Measurements from ENCODE around the gene SPIRE2. TPM values are rescaled to one million over a fixed set of nuclear protein-coding genes. Genes with fewer than 3 reads are reported as not detected.

The SPIRE2 gene
- total and polyA plus RNA-seq, 2 donors (not counting 1 experiment from before 2014, with no cell fraction given): 0.98 to 2.0 TPM

GRCh38 chr16:89837014-89837546 is 8.8 kb downstream of the SPIRE2 start:
- POLR2A ChIA-PET: interaction anchor here (0.7 kb wide), 1 partner anchor 8 kb away, joined by 4 read pairs; no protein-coding TSS in a partner anchor
- peak overlapping the region; percentile 70 for H3K4me3 Mint-ChIP-seq
- peak overlapping the region; percentile 56 for H3K9ac ChIP-seq (ENCODE audit: low read length)
- no peak overlapping the region for H3K27ac ChIP-seq (ENCODE audit: low read length in 2 of 2)
- TF ChIP-seq, protein P1, sequence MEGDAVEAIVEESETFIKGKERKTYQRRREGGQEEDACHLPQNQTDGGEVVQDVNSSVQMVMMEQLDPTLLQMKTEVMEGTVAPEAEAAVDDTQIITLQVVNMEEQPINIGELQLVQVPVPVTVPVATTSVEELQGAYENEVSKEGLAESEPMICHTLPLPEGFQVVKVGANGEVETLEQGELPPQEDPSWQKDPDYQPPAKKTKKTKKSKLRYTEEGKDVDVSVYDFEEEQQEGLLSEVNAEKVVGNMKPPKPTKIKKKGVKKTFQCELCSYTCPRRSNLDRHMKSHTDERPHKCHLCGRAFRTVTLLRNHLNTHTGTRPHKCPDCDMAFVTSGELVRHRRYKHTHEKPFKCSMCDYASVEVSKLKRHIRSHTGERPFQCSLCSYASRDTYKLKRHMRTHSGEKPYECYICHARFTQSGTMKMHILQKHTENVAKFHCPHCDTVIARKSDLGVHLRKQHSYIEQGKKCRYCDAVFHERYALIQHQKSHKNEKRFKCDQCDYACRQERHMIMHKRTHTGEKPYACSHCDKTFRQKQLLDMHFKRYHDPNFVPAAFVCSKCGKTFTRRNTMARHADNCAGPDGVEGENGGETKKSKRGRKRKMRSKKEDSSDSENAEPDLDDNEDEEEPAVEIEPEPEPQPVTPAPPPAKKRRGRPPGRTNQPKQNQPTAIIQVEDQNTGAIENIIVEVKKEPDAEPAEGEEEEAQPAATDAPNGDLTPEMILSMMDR (IDR thresholded peaks at IDR 0.05): no peak
- no peak for TF ChIP-seq EZH2 (IDR thresholded peaks at IDR 0.05; ENCODE audit: borderline replicate concordance, insufficient read depth, low read depth, low read length, poor library complexity, severe bottlenecking)
- no peak overlapping the region for H3K27ac Mint-ChIP-seq
- 95% methylated on average over 17 of the region's 17 CpGs for WGBS (ENCODE audit: insufficient coverage)
- H3K4me1 Mint-ChIP-seq: peaks cover 15% of the 10 kb centered on the region
- ATAC-seq (ENCODE audit: low read depth): no peak
- intact Hi-C loops (cut with micrococcal nuclease): no loop called here
- peak overlapping the region; percentile 71 for H3K4me2 ChIP-seq (replicated peaks; ENCODE audit: low read depth, low read length, poor library complexity, severe bottlenecking)
- no peaks in the 10 kb centered on the region for H3K36me3 ChIP-seq (replicated peaks in 1 of 2; ENCODE audit: control extremely low read depth in 1 of 2, control insufficient read depth in 1 of 2, extremely low read depth in 1 of 2, insufficient read depth in 2 of 2, low read length in 1 of 2)
- CTCF ChIA-PET: interaction anchor here (1.2 to 1.4 kb wide), 3 partner anchors 23 to 131 kb away, joined by 3 to 7 read pairs (median 6); no protein-coding TSS in a partner anchor
- peaks cover 10 to 17% of the 10 kb centered on the region in 2 donors for H3K4me1 ChIP-seq (ENCODE audit: control insufficient read depth in 2 of 2, insufficient read depth in 2 of 2, low read length in 2 of 2)
- peak overlapping the region; percentile 81 for H2AFZ ChIP-seq (ENCODE audit: insufficient read depth, low read depth, low read length, poor library complexity, severe bottlenecking)
- H3K9me3 Mint-ChIP-seq (ENCODE audit: insufficient read depth): no peaks in the 10 kb centered on the region
- no peaks in the 10 kb centered on the region for H3K79me2 ChIP-seq (ENCODE audit: control insufficient read depth, insufficient read depth, low read length)
- peaks cover 0 to 6% (median 0%) of the 10 kb centered on the region in 3 donors for H3K9me3 ChIP-seq (ENCODE audit: control extremely low read depth in 1 of 3, control insufficient read depth in 2 of 3, insufficient read depth in 1 of 3, low read length in 2 of 3)
- peaks cover 0 to 12% (median 0%) of the 10 kb centered on the region in 4 experiments for H3K27me3 ChIP-seq (replicated peaks in 1 of 4; ENCODE audit: control extremely low read depth in 1 of 4, control insufficient read depth in 3 of 4, insufficient read depth in 4 of 4, low read length in 3 of 4)
- H3K27me3 Mint-ChIP-seq: peaks cover 5% of the 10 kb centered on the region
- H4K20me1 ChIP-seq (ENCODE audit: control insufficient read depth, insufficient read depth, low read length, poor library complexity, severe bottlenecking): no peaks in the 10 kb centered on the region
- H3K4me3 ChIP-seq (ENCODE audit: control extremely low read depth in 1 of 5, extremely low read depth in 1 of 5, insufficient read depth in 1 of 5, low read depth in 2 of 5, low read length in 4 of 5): peak overlapping the region in 2 of 5 experiments; percentile 25 to 38
- DNase-seq: no peak

DNA sequence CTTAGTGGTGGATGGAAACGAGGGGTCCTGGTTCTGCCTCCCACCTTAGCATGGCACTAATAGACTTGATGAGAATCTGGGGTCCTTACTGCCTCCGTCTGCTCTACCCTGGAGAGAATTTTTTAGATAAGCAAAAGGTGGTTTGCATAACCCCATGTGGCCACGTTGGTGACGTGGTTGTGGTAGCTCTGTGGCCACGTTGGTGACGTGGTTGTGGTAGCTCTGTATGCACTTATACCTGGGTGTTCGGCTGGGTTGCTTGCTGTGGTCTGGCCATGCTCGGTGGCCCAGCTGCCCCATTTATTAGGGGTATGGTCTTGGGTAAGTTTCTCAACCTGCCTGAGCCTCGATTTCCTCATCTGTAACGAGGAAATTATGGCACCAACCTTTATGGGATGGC is 13.0 kb downstream of the SPIRE2 start:
- no peak overlapping the region for H3K9ac ChIP-seq (ENCODE audit: low read length)
- DNase-seq: peak; percentile 48
- WGBS (ENCODE audit: insufficient coverage): 59% methylated on average over 8 of the region's 10 CpGs
- H3K27me3 ChIP-seq (replicated peaks in 1 of 4; ENCODE audit: control extremely low read depth in 1 of 4, control insufficient read depth in 3 of 4, insufficient read depth in 4 of 4, low read length in 3 of 4): no peaks in the 10 kb centered on the region
- H3K4me3 ChIP-seq (ENCODE audit: control extremely low read depth in 1 of 5, extremely low read depth in 1 of 5, insufficient read depth in 1 of 5, low read depth in 2 of 5, low read length in 4 of 5): no peak overlapping the region
- H3K4me1 Mint-ChIP-seq: peaks cover 25% of the 10 kb centered on the region
- H3K9me3 ChIP-seq (ENCODE audit: control extremely low read depth in 1 of 3, control insufficient read depth in 2 of 3, insufficient read depth in 1 of 3, low read length in 2 of 3): peaks cover 0 to 6% (median 0%) of the 10 kb centered on the region in 3 donors
- POLR2A ChIA-PET: interaction anchor here (0.7 kb wide), 2 partner anchors 136 to 675 kb away, joined by 3 read pairs; no protein-coding TSS in a partner anchor
- H3K4me3 Mint-ChIP-seq: peak overlapping the region; percentile 3
- CTCF ChIA-PET: interaction anchor here (0.7 kb wide), 1 partner anchor 77 kb away, joined by 5 read pairs; no protein-coding TSS in a partner anchor
- TF ChIP-seq, protein P1 (IDR thresholded peaks at IDR 0.05): no peak
- no peak for TF ChIP-seq EZH2 (IDR thresholded peaks at IDR 0.05; ENCODE audit: borderline replicate concordance, insufficient read depth, low read depth, low read length, poor library complexity, severe bottlenecking)
- no peak overlapping the region for H2AFZ ChIP-seq (ENCODE audit: insufficient read depth, low read depth, low read length, poor library complexity, severe bottlenecking)
- H3K27ac ChIP-seq (ENCODE audit: low read length in 2 of 2): no peak overlapping the region
- H3K9me3 Mint-ChIP-seq (ENCODE audit: insufficient read depth): no peaks in the 10 kb centered on the region
- ATAC-seq (ENCODE audit: low read depth): peak; percentile 65
- H3K27me3 Mint-ChIP-seq: no peaks in the 10 kb centered on the region
- no peak overlapping the region for H3K4me2 ChIP-seq (replicated peaks; ENCODE audit: low read depth, low read length, poor library complexity, severe bottlenecking)
- intact Hi-C loops (cut with micrococcal nuclease): loop anchor here (1.0 kb wide), 1 partner anchor 25 kb away; the partner anchor contains the start of gene FANCA
- H3K79me2 ChIP-seq (ENCODE audit: control insufficient read depth, insufficient read depth, low read length): no peaks in the 10 kb centered on the region
- H3K4me1 ChIP-seq (ENCODE audit: control insufficient read depth in 2 of 2, insufficient read depth in 2 of 2, low read length in 2 of 2): peaks cover 16 to 28% of the 10 kb centered on the region in 2 donors
- H3K27ac Mint-ChIP-seq: no peak overlapping the region
- H3K36me3 ChIP-seq (replicated peaks in 1 of 2; ENCODE audit: control extremely low read depth in 1 of 2, control insufficient read depth in 1 of 2, extremely low read depth in 1 of 2, insufficient read depth in 2 of 2, low read length in 1 of 2): no peaks in the 10 kb centered on the region
- H4K20me1 ChIP-seq (ENCODE audit: control insufficient read depth, insufficient read depth, low read length, poor library complexity, severe bottlenecking): no peaks in the 10 kb centered on the region
